Measurements from ENCODE around the gene CAMTA1. TPM values are rescaled to one million over a fixed set of nuclear protein-coding genes. Genes with fewer than 3 reads are reported as not detected.
A peak's percentile ranks its signal among the peaks of the same experiment; 100 is the strongest.

The CAMTA1 gene
- total and polyA plus RNA-seq, 9 of the 15 experiments (the other 6 are each of a cell fraction or from before 2014, with no cell fraction given): 43.9 to 161 (median 65.9) TPM

DNA sequence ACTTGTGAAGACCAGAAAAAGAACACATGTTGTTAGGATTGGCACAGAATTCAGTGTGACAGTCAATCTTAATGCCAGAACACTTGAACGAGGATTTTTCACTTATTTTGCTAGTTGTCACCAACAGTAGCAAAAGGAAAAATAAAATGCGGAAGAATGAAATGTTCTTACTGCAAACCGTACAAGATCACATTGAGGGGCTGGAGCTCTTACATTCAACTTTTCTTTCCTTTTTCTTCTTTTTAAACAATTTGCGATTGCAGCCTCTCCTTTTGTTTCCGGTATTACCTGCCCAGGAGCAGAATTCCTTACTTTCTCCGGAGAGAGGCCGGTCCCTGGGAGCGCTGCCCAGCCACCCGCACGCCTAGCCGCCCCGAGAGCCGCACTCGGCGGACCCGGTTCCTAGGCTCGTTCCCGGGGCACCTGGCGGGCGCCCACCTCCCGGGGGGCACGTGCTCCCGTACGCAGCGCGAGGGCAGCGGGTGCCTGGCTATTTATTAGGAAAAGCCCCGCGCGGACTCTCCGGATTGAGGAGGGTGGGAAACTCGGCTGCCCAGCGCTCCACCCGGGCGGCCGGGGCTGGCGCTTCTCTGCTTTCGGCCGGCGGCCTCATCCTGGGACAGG is 1.2 kb upstream of the CAMTA1 start (continued):
- TF ChIP-seq PRPF4 (IDR thresholded peaks at IDR 0.05; ENCODE audit: insufficient read depth, low read depth, low read length, poor library complexity, severe bottlenecking) (no peak), CHD1 (IDR thresholded peaks at IDR 0.05; ENCODE audit: low read length) (peak; percentile 94), NFIC (IDR thresholded peaks at IDR 0.05) (no peak; the same call in 1 of the 2 replicates), MXI1 (IDR thresholded peaks at IDR 0.05; ENCODE audit: low read depth, low read length) (no peak), ZKSCAN8 (CRISPR knock-in tag; IDR thresholded peaks at IDR 0.05) (no peak), HNRNPH1 (optimal IDR thresholded peaks at IDR 0.05; ENCODE audit: low read depth, low read length) (no peak), ZNF586 (CRISPR knock-in tag; conservative IDR thresholded peaks at IDR 0.05) (no peak), NFE2 (IDR thresholded peaks at IDR 0.05; ENCODE audit: low read depth) (no peak), HMGN3 (IDR thresholded peaks at IDR 0.05; ENCODE audit: borderline replicate concordance, extremely low read depth, insufficient read length, low read depth, low read length) (no peak), ZNF583 (CRISPR knock-in tag; IDR thresholded peaks at IDR 0.05) (no peak), POLR2AphosphoS5 (IDR thresholded peaks at IDR 0.05; ENCODE audit: control insufficient read depth, insufficient read depth, low read depth, low read length) (no peak), ILK (tag; IDR thresholded peaks at IDR 0.05; ENCODE audit: borderline replicate concordance, low read depth) (no peak)
- TF ChIP-seq, protein P1, sequence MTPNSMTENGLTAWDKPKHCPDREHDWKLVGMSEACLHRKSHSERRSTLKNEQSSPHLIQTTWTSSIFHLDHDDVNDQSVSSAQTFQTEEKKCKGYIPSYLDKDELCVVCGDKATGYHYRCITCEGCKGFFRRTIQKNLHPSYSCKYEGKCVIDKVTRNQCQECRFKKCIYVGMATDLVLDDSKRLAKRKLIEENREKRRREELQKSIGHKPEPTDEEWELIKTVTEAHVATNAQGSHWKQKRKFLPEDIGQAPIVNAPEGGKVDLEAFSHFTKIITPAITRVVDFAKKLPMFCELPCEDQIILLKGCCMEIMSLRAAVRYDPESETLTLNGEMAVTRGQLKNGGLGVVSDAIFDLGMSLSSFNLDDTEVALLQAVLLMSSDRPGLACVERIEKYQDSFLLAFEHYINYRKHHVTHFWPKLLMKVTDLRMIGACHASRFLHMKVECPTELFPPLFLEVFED (CRISPR knock-in tag; conservative IDR thresholded peaks at IDR 0.05): no peak
- TF ChIP-seq, protein P2, sequence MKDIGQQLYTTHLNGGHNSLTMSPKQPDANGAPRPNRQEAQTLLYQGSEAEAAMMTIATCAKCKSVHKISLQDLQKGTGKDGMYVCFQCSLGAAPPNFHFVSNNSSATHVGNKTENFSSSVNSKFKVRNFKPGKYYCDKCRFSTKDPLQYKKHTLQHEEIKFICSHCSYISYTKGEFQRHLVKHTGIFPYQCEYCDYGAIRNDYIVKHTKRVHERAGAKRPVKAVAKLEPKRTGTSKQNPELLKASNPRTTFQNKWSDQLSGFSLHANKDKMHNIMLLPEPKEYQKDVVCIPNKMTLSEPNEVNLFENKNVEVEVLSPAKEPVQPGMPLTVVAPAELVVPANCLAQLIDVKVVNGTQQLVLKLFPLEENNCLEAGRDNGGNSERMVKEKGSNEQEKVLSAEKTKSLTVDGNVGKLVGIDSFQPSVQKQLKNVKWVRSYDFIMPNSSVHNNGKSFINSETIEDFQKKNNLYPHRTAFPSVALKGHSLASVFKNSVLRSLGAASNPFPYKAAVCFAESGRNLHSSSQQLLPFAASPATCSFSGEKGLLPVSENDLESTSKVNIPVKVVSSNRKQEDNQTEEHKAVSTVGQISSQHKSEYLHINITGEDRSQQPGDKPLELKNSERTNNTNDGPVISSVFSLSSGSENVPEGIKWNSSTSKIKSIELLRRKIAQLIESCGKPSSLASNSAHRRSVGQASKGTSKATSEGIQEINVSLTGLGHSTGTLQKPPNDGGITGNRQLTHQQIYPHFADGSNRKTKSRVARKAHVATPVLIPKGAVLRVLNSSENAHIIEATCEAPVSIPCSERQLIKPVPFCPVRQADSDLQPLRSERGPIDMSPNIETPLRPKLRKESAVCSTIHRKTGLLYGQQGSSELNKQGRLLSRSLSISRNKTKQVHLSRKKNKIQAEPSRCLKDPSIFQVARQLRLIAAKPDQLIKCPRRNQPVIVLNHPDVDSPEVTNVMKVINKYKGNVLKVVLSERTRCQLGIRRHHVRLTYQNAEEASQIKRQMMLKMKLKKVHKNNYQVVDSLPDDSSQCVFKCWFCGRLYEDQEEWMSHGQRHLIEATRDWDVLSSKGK (CRISPR knock-in tag; IDR thresholded peaks at IDR 0.05): no peak
- TF ChIP-seq, protein P3, sequence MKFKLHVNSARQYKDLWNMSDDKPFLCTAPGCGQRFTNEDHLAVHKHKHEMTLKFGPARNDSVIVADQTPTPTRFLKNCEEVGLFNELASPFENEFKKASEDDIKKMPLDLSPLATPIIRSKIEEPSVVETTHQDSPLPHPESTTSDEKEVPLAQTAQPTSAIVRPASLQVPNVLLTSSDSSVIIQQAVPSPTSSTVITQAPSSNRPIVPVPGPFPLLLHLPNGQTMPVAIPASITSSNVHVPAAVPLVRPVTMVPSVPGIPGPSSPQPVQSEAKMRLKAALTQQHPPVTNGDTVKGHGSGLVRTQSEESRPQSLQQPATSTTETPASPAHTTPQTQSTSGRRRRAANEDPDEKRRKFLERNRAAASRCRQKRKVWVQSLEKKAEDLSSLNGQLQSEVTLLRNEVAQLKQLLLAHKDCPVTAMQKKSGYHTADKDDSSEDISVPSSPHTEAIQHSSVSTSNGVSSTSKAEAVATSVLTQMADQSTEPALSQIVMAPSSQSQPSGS (CRISPR knock-in tag; IDR thresholded peaks at IDR 0.05): no peak
- TF ChIP-seq, protein P4, sequence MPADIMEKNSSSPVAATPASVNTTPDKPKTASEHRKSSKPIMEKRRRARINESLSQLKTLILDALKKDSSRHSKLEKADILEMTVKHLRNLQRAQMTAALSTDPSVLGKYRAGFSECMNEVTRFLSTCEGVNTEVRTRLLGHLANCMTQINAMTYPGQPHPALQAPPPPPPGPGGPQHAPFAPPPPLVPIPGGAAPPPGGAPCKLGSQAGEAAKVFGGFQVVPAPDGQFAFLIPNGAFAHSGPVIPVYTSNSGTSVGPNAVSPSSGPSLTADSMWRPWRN (IDR thresholded peaks at IDR 0.05; ENCODE audit: low read depth): no peak
- TF ChIP-seq, protein P5, sequence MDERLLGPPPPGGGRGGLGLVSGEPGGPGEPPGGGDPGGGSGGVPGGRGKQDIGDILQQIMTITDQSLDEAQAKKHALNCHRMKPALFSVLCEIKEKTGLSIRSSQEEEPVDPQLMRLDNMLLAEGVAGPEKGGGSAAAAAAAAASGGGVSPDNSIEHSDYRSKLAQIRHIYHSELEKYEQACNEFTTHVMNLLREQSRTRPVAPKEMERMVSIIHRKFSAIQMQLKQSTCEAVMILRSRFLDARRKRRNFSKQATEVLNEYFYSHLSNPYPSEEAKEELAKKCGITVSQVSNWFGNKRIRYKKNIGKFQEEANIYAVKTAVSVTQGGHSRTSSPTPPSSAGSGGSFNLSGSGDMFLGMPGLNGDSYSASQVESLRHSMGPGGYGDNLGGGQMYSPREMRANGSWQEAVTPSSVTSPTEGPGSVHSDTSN (CRISPR knock-in tag; IDR thresholded peaks at IDR 0.05; ENCODE audit: low read depth): no peak
- TF ChIP-seq, protein P5 (tag; conservative IDR thresholded peaks at IDR 0.05; ENCODE audit: low read depth): no peak
